Adrenal gland (tissue), 12 donors: ENCODE results near the gene PKNOX2. TPM values are rescaled to one million over a fixed set of nuclear protein-coding genes. Genes with fewer than 3 reads are reported as not detected.

Experiments
- DNase-seq, 7 donors: peaks; one replicate each; pipeline ENCODE4 v3.0.0-alpha.2; 2019 to 2020
- H3K27ac ChIP-seq, 5 donors: fragments of 200-600 bp; sonication (generic) in 4 of 5; 1 replicate in 3 of 5; 2 replicates in 2 of 5; pipeline versions ENCODE4 v1.5.1 to v1.8.0; 2016 to 2020; ENCODE audit warnings: mild to moderate bottlenecking in 1 of 5
- H3K27me3 ChIP-seq: fragments of 200-600 bp; 2 replicates; pipeline ENCODE4 v1.8.0; 2021
- H3K36me3 ChIP-seq, 2 donors: fragments of 200-600 bp; replicated peaks in 1 of 2; 1 replicate in 1 of 2; 2 replicates in 1 of 2; pipeline versions ENCODE4 v1.5.1 to v1.8.0; 2018 to 2022
- H3K4me1 ChIP-seq, 2 donors: fragments of 200-600 bp; replicated peaks in 1 of 2; 1 replicate in 1 of 2; 2 replicates in 1 of 2; pipeline versions ENCODE4 v1.5.1 to v1.8.0; 2018 to 2021
- H3K4me3 ChIP-seq, 4 donors: fragments of 200-600 bp; sonication (generic) in 3 of 4; one replicate each; pipeline ENCODE4 v1.5.1; 2016 to 2018
- H3K9me3 ChIP-seq, 3 donors: fragments of 200-600 bp; sonication (generic) in 1 of 3; replicated peaks in 1 of 3; 1 replicate in 2 of 3; 2 replicates in 1 of 3; pipeline versions ENCODE4 v1.5.1 to v1.8.0; 2016 to 2021
- POLR2A ChIP-seq, 2 donors: fragments of 450-650 bp; IDR thresholded peaks; one replicate each; pipeline ENCODE4 v1.6.1; 2017; ENCODE audit warnings: antibody characterized with exemption in 2 of 2, mild to moderate bottlenecking in 2 of 2, moderate library complexity in 1 of 2
- WGBS, 4 donors: extraction: QIAGEN DNeasy Blood & Tissue Kit in 2 of 4; methylation state at CpG; one replicate each; pipeline versions ENCODE4 v1.1.5 to v1.1.7; 2013 to 2017; 5-methylcytosine and 5-hydroxymethylcytosine counted together
- intact Hi-C, 2 donors: fragments of 100-400 bp; cut with DNase I; formaldehyde crosslinking; loops; one replicate each; pipeline versions ENCODE4 v1.14.1 to v1.15.0; 2022 to 2023
- polyA plus RNA-seq, 3 donors: library from polyadenylated mRNA; stranded (reverse); fragments of 200-250 nt in 2 of 3; fragments of 350-450 nt in 1 of 3; fragmentation: Illumina TruSeq in 1 of 3; extraction: RNeasy Lipid Tissue Mini Kit (QIAGEN cat#74804) in 1 of 3; gene quantifications; one replicate each; pipeline ENCODE4 v1.2.3, GENCODE V29; 2013 to 2014
- total RNA-seq, 9 donors: library from RNA; depleted of rRNA in 4 of 9; stranded (reverse); fragments of >200 nt in 4 of 9; fragments of 120-200 nt in 1 of 9; fragmentation: NEBNext Ultra II Directional in 1 of 9; extraction: Animal tissue kit (Norgen Biotek cat#: 25700) in 1 of 9; gene quantifications; one replicate each; pipeline versions ENCODE4 v1.1.0 to v1.2.4, GENCODE V29; 2013 to 2023
- TF ChIP-seq, protein P1 (sequence below), 6 experiments: fragments of 450-650 bp in 4 of 6; fragments of 200-600 bp in 2 of 6; sonication (generic) in 1 of 6; IDR thresholded peaks; 1 replicate in 5 of 6; 2 replicates in 1 of 6; pipeline versions ENCODE4 v1.5.1 to v1.8.0; 2016 to 2021; ENCODE audit warnings: antibody characterized with exemption in 6 of 6, mild to moderate bottlenecking in 2 of 6, moderate library complexity in 1 of 6
- donor health status: healthy with polysubstance abuse.
- donor health status: Bipolar disorder and iron deficiency.
- donor health status: DM: yes; HTN: yes; CAD: no.
- donor health status: DM: no; HTN: no; CAD: no.
- donor health status: DM: no; HTN: no; CAD: no.
- donor health status: DM: yes; HTN: yes; CAD: no.

The PKNOX2 gene
- total and polyA plus RNA-seq, 12 donors = 1.2 to 34.7 (median 3.1) TPM

DNA sequence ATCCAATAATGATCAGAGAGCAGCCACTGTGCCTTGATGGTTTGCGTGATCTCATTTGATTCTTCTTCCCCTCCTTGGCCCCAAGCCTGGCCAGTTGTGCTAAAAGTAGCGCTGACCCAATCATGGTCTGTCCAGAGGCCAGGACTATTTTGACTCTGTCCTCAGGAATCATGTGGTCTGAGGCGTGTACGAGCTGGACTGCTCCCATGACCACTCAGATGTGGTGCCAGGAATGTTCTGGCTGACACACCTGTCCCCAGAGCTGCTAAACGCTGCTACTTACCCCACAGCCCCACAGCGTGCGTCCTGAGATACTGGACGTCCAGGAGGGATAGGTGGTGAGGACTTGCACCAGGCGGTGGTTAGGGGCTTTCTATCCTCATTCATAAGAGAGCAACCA lies 261.1 kb downstream of the PKNOX2 start:
- Histone ChIP-seq H3K9me3 (no peaks in the 10 kb centered on the region), H3K27ac (no peak overlapping the region), H3K36me3 (no peaks in the 10 kb centered on the region), H3K27me3 (no peaks in the 10 kb centered on the region), H3K4me3 (no peak overlapping the region), H3K4me1 (no peaks in the 10 kb centered on the region)
- WGBS, 4 donors = 76 to 88% (median 84%) methylated on average over 6 to 9 of the region's 9 CpGs
- TF ChIP-seq POLR2A (IDR thresholded peaks at IDR 0.05) = no peak
- TF ChIP-seq, protein P1, sequence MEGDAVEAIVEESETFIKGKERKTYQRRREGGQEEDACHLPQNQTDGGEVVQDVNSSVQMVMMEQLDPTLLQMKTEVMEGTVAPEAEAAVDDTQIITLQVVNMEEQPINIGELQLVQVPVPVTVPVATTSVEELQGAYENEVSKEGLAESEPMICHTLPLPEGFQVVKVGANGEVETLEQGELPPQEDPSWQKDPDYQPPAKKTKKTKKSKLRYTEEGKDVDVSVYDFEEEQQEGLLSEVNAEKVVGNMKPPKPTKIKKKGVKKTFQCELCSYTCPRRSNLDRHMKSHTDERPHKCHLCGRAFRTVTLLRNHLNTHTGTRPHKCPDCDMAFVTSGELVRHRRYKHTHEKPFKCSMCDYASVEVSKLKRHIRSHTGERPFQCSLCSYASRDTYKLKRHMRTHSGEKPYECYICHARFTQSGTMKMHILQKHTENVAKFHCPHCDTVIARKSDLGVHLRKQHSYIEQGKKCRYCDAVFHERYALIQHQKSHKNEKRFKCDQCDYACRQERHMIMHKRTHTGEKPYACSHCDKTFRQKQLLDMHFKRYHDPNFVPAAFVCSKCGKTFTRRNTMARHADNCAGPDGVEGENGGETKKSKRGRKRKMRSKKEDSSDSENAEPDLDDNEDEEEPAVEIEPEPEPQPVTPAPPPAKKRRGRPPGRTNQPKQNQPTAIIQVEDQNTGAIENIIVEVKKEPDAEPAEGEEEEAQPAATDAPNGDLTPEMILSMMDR (IDR thresholded peaks at IDR 0.05) = no peak
- no peak for DNase-seq
- intact Hi-C loops = no loop called here

DNA sequence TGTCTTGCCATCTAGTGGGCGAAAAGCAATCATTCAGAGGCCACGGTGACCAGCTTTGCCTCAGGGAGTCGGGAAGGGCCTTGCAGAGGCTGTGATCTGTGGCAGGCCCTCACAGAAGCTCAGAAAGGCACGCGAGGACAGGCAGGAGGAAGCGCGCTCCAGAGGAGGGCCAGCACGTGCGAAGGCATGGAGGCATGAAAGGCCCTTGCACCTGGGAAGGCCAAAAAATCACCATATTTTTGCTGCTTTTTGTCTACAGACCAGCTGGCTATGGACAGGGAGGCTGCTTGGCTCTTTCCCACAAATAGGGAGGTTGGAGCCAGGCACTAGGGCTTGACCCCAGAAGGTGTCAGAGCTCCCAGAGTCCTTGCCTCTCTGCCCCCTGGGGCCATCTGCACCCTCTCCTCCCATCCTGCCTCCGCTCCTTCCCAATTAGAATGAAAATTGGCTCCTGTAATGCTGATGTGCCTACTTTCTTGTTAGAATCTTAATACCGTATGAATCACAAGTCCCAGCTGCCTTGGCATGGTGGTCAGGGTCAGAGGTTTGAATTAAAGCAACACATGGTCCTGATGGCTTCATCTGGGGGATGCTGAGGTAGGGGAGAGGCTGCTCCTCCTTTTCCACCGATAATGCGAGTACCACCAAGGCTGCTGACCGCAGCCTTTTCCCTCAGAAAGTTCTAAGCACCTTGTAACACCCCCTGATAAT lies 262.4 kb downstream of the PKNOX2 start:
- Histone ChIP-seq H3K36me3 (no peaks in the 10 kb centered on the region), H3K9me3 (no peaks in the 10 kb centered on the region), H3K4me1 (no peaks in the 10 kb centered on the region), H3K4me3 (no peak overlapping the region), H3K27me3 (no peaks in the 10 kb centered on the region), H3K27ac (no peak overlapping the region)
- DNase-seq = no peak
- intact Hi-C loops = no loop called here
- WGBS, 4 donors = 85 to 92% (median 86%) methylated on average over 14 of the region's 14 CpGs
- TF ChIP-seq, protein P1 (IDR thresholded peaks at IDR 0.05) = no peak
- no peak for TF ChIP-seq POLR2A (IDR thresholded peaks at IDR 0.05)

DNA sequence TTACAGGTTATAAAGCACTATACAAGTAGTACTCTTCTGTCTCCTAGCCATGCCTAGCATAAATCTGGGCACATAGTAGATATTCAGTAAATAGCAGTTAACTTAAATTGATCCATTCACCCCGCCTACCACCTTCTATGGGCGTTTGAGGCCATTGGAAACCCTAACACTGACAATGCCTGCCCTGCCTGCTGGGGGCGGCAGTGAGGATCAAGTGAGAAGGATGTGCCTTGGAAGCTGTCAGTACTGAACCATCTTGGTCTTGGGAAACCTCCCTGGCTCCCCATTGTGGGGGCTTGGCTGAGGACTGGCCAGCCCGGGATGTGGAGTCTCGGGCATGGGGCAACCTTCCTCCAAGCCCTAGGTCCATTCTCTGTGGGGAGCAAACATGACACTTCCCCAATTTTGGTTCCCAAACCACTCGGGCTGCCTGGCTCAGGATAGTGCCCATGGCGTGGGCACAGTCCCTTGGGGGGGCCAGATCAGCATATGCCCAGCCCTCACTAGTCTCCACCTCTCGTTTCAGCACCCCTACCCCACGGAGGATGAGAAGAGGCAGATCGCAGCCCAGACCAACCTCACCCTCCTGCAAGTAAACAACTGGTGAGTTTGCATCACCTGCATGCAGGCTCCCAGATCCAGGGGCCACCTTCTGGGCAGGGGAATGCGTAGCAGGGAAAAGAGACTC lies 264.1 kb downstream of the PKNOX2 start:
- Histone ChIP-seq H3K4me3 (no peak overlapping the region), H3K9me3 (no peaks in the 10 kb centered on the region), H3K27me3 (no peaks in the 10 kb centered on the region), H3K36me3 (no peaks in the 10 kb centered on the region), H3K27ac (no peak overlapping the region), H3K4me1 (no peaks in the 10 kb centered on the region)
- no peak for TF ChIP-seq POLR2A (IDR thresholded peaks at IDR 0.05)
- TF ChIP-seq, protein P1 (IDR thresholded peaks at IDR 0.05) = no peak
- intact Hi-C loops = no loop called here
- no peak for DNase-seq
- 58 to 74% (median 68%) methylated on average over 5 to 11 of the region's 11 CpGs for WGBS, 4 donors

DNA sequence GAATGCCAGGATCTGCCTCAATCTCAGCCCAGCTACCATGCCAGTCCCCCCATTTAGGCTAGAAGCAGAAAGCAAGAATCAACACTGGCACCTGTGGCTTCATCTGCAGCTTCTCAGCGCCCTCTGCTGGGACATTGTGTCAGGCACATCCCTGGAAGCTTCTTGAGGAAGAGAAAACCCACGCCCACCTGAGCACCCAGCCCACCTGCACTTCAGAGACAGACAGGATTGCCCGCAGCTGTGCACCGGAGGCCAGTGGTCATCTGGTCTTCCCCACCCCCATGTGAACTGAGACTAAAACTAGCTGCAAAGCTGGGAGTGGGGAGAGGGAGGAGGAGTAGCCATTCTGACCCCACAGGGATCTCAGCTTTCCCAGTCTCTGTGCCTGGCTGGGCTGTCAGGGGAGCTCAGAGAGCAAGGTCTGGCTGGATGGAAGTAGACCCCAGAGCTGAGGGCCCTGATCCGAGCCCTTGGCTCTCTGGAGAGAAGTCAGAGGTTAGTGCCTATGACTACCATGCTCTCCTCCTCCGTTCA lies 264.7 kb downstream of the PKNOX2 start:
- WGBS, 4 donors = 31 to 73% (median 35%) methylated on average over 2 to 6 of the region's 6 CpGs
- no peak overlapping the region for H3K4me3 ChIP-seq
- H3K36me3 ChIP-seq = no peaks in the 10 kb centered on the region
- no peaks in the 10 kb centered on the region for H3K4me1 ChIP-seq
- H3K27ac ChIP-seq = no peak overlapping the region
- no peaks in the 10 kb centered on the region for H3K27me3 ChIP-seq
- TF ChIP-seq POLR2A (IDR thresholded peaks at IDR 0.05) = no peak
- TF ChIP-seq, protein P1 (IDR thresholded peaks at IDR 0.05) = peak in 5 of 6 experiments; percentile 36 to 49 (median 44)
- intact Hi-C loops = no loop called here
- peak in 6 of 7 donors; percentile 31 to 70 (median 48) for DNase-seq
- no peaks in the 10 kb centered on the region for H3K9me3 ChIP-seq
